HG03558 (cell line): ENCODE measurements around the gene SH3BP5L.

ENCODE experiments used
- ATAC-seq: cut with Tn5 transposase; IDR thresholded peaks from one replicate; pipeline ENCODE4 v1.9.1; 2021; ENCODE audit warnings: moderate number of reproducible peaks; ENCODE audit not compliant: unreplicated experiment; ENCODE audit errors: extremely low read depth

Gene SH3BP5L

GRCh38 chr1:248852481-248853405, 27.0 kb upstream of the SH3BP5L start:
- no peak for ATAC-seq

GRCh38 chr1:248851390-248851789, 25.7 kb upstream of the SH3BP5L start:
- no peak for ATAC-seq

- ATAC-seq: no peak
Measured at GRCh38 chr1:248850536-248851251, 25.0 kb upstream of the SH3BP5L start.

GRCh38 chr1:248850124-248850523, 24.4 kb upstream of the SH3BP5L start:
- ATAC-seq: no peak

GRCh38 chr1:248849637-248850036, 23.9 kb upstream of the SH3BP5L start:
- no peak for ATAC-seq

- ATAC-seq: no peak
Measured at GRCh38 chr1:248849152-248849551, 23.4 kb upstream of the SH3BP5L start.

- no peak for ATAC-seq
Measured at GRCh38 chr1:248848602-248849001, 22.9 kb upstream of the SH3BP5L start.

GRCh38 chr1:248847956-248848561, 22.3 kb upstream of the SH3BP5L start:
- no peak for ATAC-seq

- ATAC-seq: no peak
Measured at GRCh38 chr1:248847181-248847955, 21.7 kb upstream of the SH3BP5L start.

GRCh38 chr1:248844526-248844925, 18.8 kb upstream of the SH3BP5L start:
- ATAC-seq: no peak

GRCh38 chr1:248843687-248844086, 18.0 kb upstream of the SH3BP5L start:
- no peak for ATAC-seq

GRCh38 chr1:248842781-248843331, 17.1 kb upstream of the SH3BP5L start:
- ATAC-seq: peak; percentile 23

- no peak for ATAC-seq
Measured at GRCh38 chr1:248841702-248842395, 16.1 kb upstream of the SH3BP5L start.

GRCh38 chr1:248840946-248841345, 15.2 kb upstream of the SH3BP5L start:
- ATAC-seq: no peak

- ATAC-seq: no peak
Measured at GRCh38 chr1:248839168-248839555, 13.4 kb upstream of the SH3BP5L start.

GRCh38 chr1:248838357-248839167, 12.8 kb upstream of the SH3BP5L start:
- ATAC-seq: peak; percentile 47

GRCh38 chr1:248837781-248838356, 12.2 kb upstream of the SH3BP5L start, which contains the start of gene ZNF672:
TSS of gene ZNF672 (plus strand) at chr1:248838224. CDS start at chr1:248847275, 9,051 bp downstream.
- peak; percentile 74 for ATAC-seq
